Activated CD4-positive, alpha-beta T cell treated with anti-CD3 and anti-CD28 coated beads, Interleukin-2, Interleukin-4, amounts not matched to agents 100 ng/mL and 50 ng/mL, durations not matched to agents 16 hours and 8 hours (primary cell): ENCODE measurements around the gene DCAF16.

Source experiments
- DNase-seq: peaks from one replicate; pipeline ENCODE4 v3.0.0-alpha.2; 2020; ENCODE audit warnings: low spot score

Gene DCAF16

GRCh38 chr4:17781300-17782287 lies 29.0 kb downstream of the DCAF16 start, which contains the start of gene FAM184B:
FAM184B (minus strand) TSS chr4:17781621; CDS start chr4:17781299, 322 bp downstream.
- no peak for DNase-seq

- DNase-seq = no peak
Measured at GRCh38 chr4:17780501-17781299, 29.9 kb downstream of the DCAF16 start.

- no peak for DNase-seq
Measured at GRCh38 chr4:17778431-17778830, 32.1 kb downstream of the DCAF16 start.

GRCh38 chr4:17773135-17773698 lies 37.3 kb downstream of the DCAF16 start:
- DNase-seq = no peak

- DNase-seq = no peak
Measured at GRCh38 chr4:17771284-17771908, 39.2 kb downstream of the DCAF16 start.

GRCh38 chr4:17770845-17771244 lies 39.7 kb downstream of the DCAF16 start:
- no peak for DNase-seq

GRCh38 chr4:17769406-17770174 lies 41.0 kb downstream of the DCAF16 start:
- no peak for DNase-seq

GRCh38 chr4:17766826-17767458 lies 43.6 kb downstream of the DCAF16 start:
- no peak for DNase-seq

- no peak for DNase-seq
Measured at GRCh38 chr4:17765514-17766286, 44.9 kb downstream of the DCAF16 start.

GRCh38 chr4:17763931-17764330 lies 46.6 kb downstream of the DCAF16 start:
- DNase-seq = no peak

GRCh38 chr4:17763416-17763815 lies 47.1 kb downstream of the DCAF16 start:
- DNase-seq = no peak

- no peak for DNase-seq
Measured at GRCh38 chr4:17762726-17763125, 47.8 kb downstream of the DCAF16 start.

GRCh38 chr4:17761062-17761461 lies 49.5 kb downstream of the DCAF16 start:
- DNase-seq = no peak

GRCh38 chr4:17760626-17761025 lies 49.9 kb downstream of the DCAF16 start:
- DNase-seq = no peak

- no peak for DNase-seq
Measured at GRCh38 chr4:17758485-17758884, 52.1 kb downstream of the DCAF16 start.

GRCh38 chr4:17757621-17758020 lies 52.9 kb downstream of the DCAF16 start:
- DNase-seq = no peak

- DNase-seq = no peak
Measured at GRCh38 chr4:17753646-17754045, 56.9 kb downstream of the DCAF16 start.
